ENCODE data around the gene GIPC1. TPM values are rescaled to one million over a fixed set of nuclear protein-coding genes. Genes with fewer than 3 reads are reported as not detected.

GIPC1 gene
- total RNA-seq, 4 donors from 2014 or later: 147 to 432 (median 243) TPM

DNA sequence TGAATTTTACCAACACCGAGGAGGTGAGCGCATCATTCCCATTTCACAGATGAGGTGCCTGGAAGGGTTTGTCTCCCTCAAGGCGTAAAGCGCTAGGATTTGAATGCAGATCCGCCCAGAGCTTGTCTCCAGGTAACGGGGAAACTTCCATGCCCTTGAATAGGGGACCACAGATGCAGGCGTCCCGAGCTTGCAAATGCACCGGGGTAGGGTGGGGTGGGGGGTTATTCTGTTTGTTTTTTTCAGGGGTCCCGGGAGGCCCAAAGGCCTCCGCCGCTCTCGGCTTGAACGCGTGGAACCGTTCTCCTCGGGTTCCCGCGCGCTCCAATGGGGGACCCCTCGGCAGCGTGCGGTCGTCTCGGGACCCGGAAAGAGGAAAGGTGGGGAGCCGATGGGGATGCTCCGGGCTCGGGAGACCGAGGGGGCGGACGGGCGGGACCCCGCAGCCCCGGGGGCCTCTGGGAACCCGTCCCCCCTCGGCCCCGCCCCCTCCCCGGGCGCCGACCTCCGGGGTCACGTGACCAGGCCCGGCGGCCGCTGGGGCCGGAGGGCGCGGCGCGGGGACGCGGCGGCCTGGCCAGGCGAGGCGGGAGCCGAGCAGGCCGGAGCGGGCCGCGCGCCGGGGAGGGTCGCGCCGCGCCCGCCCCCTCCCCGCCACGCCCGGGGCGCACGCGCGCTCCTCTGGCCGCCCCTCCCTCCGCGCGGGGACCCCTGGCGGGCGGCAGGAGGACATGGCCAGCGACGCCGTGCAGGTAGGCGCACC lies 63.0 kb downstream of the GIPC1 start, which contains the start of gene PKN1:
Gene PKN1 (plus strand): TSS at position 516 of the 763 bp plus-strand sequence. CDS start 216 bp downstream, at position 732.
- Histone ChIP-seq H3K4me1 (peaks cover 21 to 46% (median 22%) of the 10 kb centered on the region in 3 donors), H3K27ac (peak within 1 kb of the TSS; percentile 80 to 91 (median 86))
- WGBS, 2 donors: 25 to 31% methylated on average over 4 to 9 of the region's 85 CpGs

DNA sequence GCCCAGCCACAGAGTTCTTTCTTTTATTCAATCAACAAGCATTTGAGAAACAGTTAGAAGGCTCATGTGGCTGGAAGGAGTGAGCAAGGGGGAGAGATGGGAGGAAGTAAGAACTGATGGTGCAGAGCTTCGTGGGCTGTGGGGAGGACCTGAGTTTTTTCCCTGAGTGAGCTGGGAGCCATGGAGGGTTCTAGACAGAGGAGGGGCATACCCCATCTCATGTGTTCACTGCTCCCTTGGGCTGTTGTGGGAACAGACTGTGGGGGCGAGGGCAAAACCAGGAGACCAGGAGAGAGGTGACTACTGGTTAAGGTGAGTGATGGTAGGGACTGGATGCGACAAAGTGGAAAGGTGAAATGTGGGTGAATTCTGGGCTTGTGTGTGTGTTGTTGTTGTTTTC lies 65.2 kb downstream of the GIPC1 start:
- intact Hi-C loops (cut with DNase I): no loop called here
- no peak overlapping the region for H3K4me3 ChIP-seq
- no peaks in the 10 kb centered on the region for H3K9me3 ChIP-seq
- H3K27ac ChIP-seq: no peak overlapping the region
- DNase-seq: no peak
- H3K27me3 ChIP-seq: peaks cover 0 to 35% (median 0%) of the 10 kb centered on the region in 4 donors
- 69 to 79% methylated on average over 3 of the region's 3 CpGs for WGBS, 2 donors
- H3K36me3 ChIP-seq: no peaks in the 10 kb centered on the region
- peaks cover 18 to 41% (median 22%) of the 10 kb centered on the region in 3 donors for H3K4me1 ChIP-seq
- no peak for TF ChIP-seq POLR2A (IDR thresholded peaks at IDR 0.05)
- TF ChIP-seq, protein P1, sequence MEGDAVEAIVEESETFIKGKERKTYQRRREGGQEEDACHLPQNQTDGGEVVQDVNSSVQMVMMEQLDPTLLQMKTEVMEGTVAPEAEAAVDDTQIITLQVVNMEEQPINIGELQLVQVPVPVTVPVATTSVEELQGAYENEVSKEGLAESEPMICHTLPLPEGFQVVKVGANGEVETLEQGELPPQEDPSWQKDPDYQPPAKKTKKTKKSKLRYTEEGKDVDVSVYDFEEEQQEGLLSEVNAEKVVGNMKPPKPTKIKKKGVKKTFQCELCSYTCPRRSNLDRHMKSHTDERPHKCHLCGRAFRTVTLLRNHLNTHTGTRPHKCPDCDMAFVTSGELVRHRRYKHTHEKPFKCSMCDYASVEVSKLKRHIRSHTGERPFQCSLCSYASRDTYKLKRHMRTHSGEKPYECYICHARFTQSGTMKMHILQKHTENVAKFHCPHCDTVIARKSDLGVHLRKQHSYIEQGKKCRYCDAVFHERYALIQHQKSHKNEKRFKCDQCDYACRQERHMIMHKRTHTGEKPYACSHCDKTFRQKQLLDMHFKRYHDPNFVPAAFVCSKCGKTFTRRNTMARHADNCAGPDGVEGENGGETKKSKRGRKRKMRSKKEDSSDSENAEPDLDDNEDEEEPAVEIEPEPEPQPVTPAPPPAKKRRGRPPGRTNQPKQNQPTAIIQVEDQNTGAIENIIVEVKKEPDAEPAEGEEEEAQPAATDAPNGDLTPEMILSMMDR (IDR thresholded peaks at IDR 0.05): no peak

More for the DNA sequence above, 63.0 kb downstream of the GIPC1 start, which contains the start of gene PKN1:
- peaks cover 0 to 6% (median 0%) of the 10 kb centered on the region in 3 donors for H3K36me3 ChIP-seq
- intact Hi-C loops (cut with DNase I): no loop called here
- H3K27me3 ChIP-seq: peaks cover 0 to 35% (median 0%) of the 10 kb centered on the region in 4 donors
- DNase-seq: no peak
- H3K9me3 ChIP-seq: no peaks in the 10 kb centered on the region
- peak within 1 kb of the TSS; percentile 55 to 95 (median 73) for H3K4me3 ChIP-seq
- peak in 1 of 4 donors; percentile 6 for TF ChIP-seq POLR2A (IDR thresholded peaks at IDR 0.05)
- TF ChIP-seq, protein P1 (IDR thresholded peaks at IDR 0.05): no peak

DNA sequence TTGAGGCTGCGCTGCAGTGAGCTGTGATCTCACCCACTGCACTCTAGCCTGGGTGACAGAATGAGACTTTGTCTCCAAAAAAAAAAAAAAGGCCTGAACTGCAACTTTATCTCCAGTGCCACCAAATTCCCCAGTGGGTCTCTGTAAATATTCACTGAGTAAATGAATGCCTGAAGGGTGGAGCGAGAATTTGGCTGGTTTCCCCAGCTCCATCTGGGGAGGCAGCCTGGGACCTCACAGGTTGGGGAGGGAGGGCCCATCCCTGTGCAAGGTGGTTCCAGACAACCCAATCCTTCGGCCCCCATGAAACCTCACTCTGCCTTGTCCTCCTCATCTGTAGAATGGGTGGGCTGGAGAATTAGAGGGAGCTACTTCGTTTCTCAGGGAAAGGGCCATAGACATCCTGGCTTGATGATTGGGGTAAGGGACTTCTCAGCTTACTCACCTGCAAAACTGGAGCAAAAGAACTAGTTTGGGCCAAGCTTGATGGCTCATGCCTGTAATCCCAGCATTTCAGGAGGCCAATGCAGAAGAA lies 67.0 kb downstream of the GIPC1 start:
- no peak overlapping the region for H3K4me3 ChIP-seq
- no peak for TF ChIP-seq POLR2A (IDR thresholded peaks at IDR 0.05)
- TF ChIP-seq, protein P1 (IDR thresholded peaks at IDR 0.05): no peak
- 65 to 67% methylated on average over 3 of the region's 4 CpGs for WGBS, 2 donors
- H3K9me3 ChIP-seq: no peaks in the 10 kb centered on the region
- H3K27ac ChIP-seq: no peak overlapping the region
- H3K36me3 ChIP-seq: no peaks in the 10 kb centered on the region
- no peak for DNase-seq
- H3K4me1 ChIP-seq: peaks cover under 1 to 24% (median 7%) of the 10 kb centered on the region in 3 donors
- H3K27me3 ChIP-seq: peaks cover 0 to 35% (median 0%) of the 10 kb centered on the region in 4 donors
- intact Hi-C loops (cut with DNase I): no loop called here

Small RNA genes lying within 50 kb of the gene (small RNA-seq; reads per million reads assigned to genes)
- gene SNRPGP15: 0 to 0.15 (median 0) reads per million in 4 donors

Other genes with a start within 250 kb of the GIPC1 start
- 10 to 100 TPM in 2 of 4 donors, 1 to 10 TPM in 2; 5.6 to 23.7 (median 11.1) TPM for gene ADGRE5, start 114.7 kb downstream of the GIPC1 start, total RNA-seq
- 100 to 1,000 TPM in 1 of 4 donors, 10 to 100 TPM in 3; 59.2 to 144 (median 88.4) TPM for gene DDX39A, start 76.8 kb downstream of the GIPC1 start, total RNA-seq
- 10 to 100 TPM in 2 of 4 donors, 1 to 10 TPM in 2; 6.1 to 38.3 (median 21.0) TPM for gene PKN1, start 62.8 kb downstream of the GIPC1 start, total RNA-seq
- 1 to 10 TPM in 1 of 4 donors, under 1 TPM in 2, not detected in 1; 0.31 to 1.3 (median 0.38) TPM for gene PTGER1, start 20.8 kb downstream of the GIPC1 start, total RNA-seq
- gene DNAJB1, start 22.3 kb upstream of the GIPC1 start, total RNA-seq: 100 to 1,000 TPM; 182 to 294 (median 224) TPM
- gene TECR, start 33.5 kb upstream of the GIPC1 start, total RNA-seq: 100 to 1,000 TPM; 130 to 290 (median 190) TPM
- gene NDUFB7, start 75.9 kb upstream of the GIPC1 start, total RNA-seq: 100 to 1,000 TPM; 262 to 379 (median 295) TPM
- gene CLEC17A, start 87.0 kb upstream of the GIPC1 start, total RNA-seq: not detected
- under 1 TPM in 1 of 4 donors, not detected in 3; 0.29 TPM for gene ADGRE3, start 178.7 kb upstream of the GIPC1 start, total RNA-seq
- 10 to 100 TPM in 1 of 4 donors, 1 to 10 TPM in 3; 1.1 to 20.2 (median 3.9) TPM for gene ZNF333, start 193.9 kb upstream of the GIPC1 start, total RNA-seq

All from esophagus squamous epithelium (tissue), 5 donors.